PC-3 (cell line): ENCODE data around the gene C20orf96. TPM values are rescaled to one million over a fixed set of nuclear protein-coding genes. Genes with fewer than 3 reads are reported as not detected.

Experiments
- ATAC-seq: fragments of 200-7000 bp; cut with Tn5 transposase; 2 replicates; pipeline ENCODE4 v1.9.1; 2020; ENCODE audit warnings: mild to moderate bottlenecking, moderate library complexity
- BruUV-seq: library from RNA; stranded (reverse); fragments of 400-500 nt; replicated peaks from 2 replicates; lab custom pipeline; 2021; lab: Mats Ljungman, UMichigan
- CTCF ChIA-PET: fragments of 300-600 bp; sonication (Branson Sonifier 250); formaldehyde crosslinking; loops from one replicate; lab custom pipeline; 2022; ENCODE audit warnings: antibody characterized with exemption; lab: Charles Lee
- POLR2A ChIA-PET: fragments of 300-600 bp; sonication (Branson Sonifier 250); formaldehyde crosslinking; loops from one replicate; lab custom pipeline; 2022; ENCODE audit warnings: antibody characterized with exemption; ENCODE audit not compliant: unreplicated experiment; lab: Charles Lee
- DNase-seq: peaks from one replicate; pipeline ENCODE4 v3.0.0-alpha.2; 2015
- H2AFZ ChIP-seq: fragments of 300-600 bp; sonication (generic); 2 replicates; pipeline ENCODE4 v1.6.0; 2016; ENCODE audit warnings: antibody characterized with exemption, low read length
- H3F3A ChIP-seq: fragments of 300-600 bp; sonication (generic); one replicate; pipeline ENCODE4 v1.6.0; 2017; ENCODE audit warnings: antibody characterized with exemption, low read length, control low read depth, mild to moderate bottlenecking; ENCODE audit not compliant: unreplicated experiment
- H3K27ac ChIP-seq: fragments of 300-600 bp; sonication (generic); 2 replicates; pipeline ENCODE4 v1.5.1; 2016; ENCODE audit warnings: mild to moderate bottlenecking, low read length
- H3K27me3 ChIP-seq: fragments of 300-600 bp; sonication (generic); 2 replicates; pipeline ENCODE4 v1.6.1; 2016; ENCODE audit warnings: low read length, mixed read lengths
- H3K36me3 ChIP-seq: fragments of 300-600 bp; sonication (generic); 2 replicates; pipeline ENCODE4 v1.6.1; 2016; ENCODE audit warnings: low read depth, mixed run types, low read length, mixed read lengths
- H3K4me1 ChIP-seq: fragments of 300-600 bp; sonication (generic); 2 replicates; pipeline ENCODE4 v1.5.1; 2016; ENCODE audit warnings: low read length; ENCODE audit not compliant: insufficient read depth
- H3K4me2 ChIP-seq: fragments of 300-600 bp; sonication (generic); 2 replicates; pipeline ENCODE4 v1.6.0; 2016; ENCODE audit warnings: low read length
- H3K4me3 ChIP-seq: fragments of 300-600 bp; sonication (generic); 2 replicates; pipeline ENCODE4 v1.5.1; 2016; ENCODE audit warnings: mild to moderate bottlenecking, low read length, mixed read lengths
- H3K79me2 ChIP-seq: fragments of 300-600 bp; sonication (generic); 2 replicates; pipeline ENCODE4 v1.6.1; 2017; ENCODE audit warnings: low read length, mixed read lengths
- H3K9ac ChIP-seq: fragments of 300-600 bp; sonication (generic); 2 replicates; pipeline ENCODE4 v1.6.0; 2016; ENCODE audit warnings: mild to moderate bottlenecking, low read length
- H3K9me2 ChIP-seq: fragments of 300-600 bp; sonication (generic); replicated peaks from 2 replicates; pipeline ENCODE4 v1.6.1; 2016; ENCODE audit warnings: mixed run types, low read length, mixed read lengths
- H3K9me3 ChIP-seq: fragments of 300-600 bp; sonication (generic); 2 replicates; pipeline ENCODE4 v1.6.1; 2016; ENCODE audit warnings: low read length, mixed read lengths
- H4K20me1 ChIP-seq: fragments of 300-600 bp; sonication (generic); 2 replicates; pipeline ENCODE4 v1.6.1; 2016; ENCODE audit warnings: low read length, mixed read lengths
- CTCF ChIP-seq: fragments of 300-600 bp; sonication (generic); conservative IDR thresholded peaks from 2 replicates; pipeline ENCODE4 v1.5.1; 2017; ENCODE audit warnings: antibody characterized with exemption, low read depth, mild to moderate bottlenecking, low read length
- EZH2 ChIP-seq: fragments of 300-600 bp; sonication (generic); IDR thresholded peaks from one replicate; pipeline ENCODE4 v1.6.1; 2017; ENCODE audit warnings: antibody characterized with exemption, mild to moderate bottlenecking, low read length; ENCODE audit not compliant: unreplicated experiment
- EZH2phosphoT487 ChIP-seq: fragments of 300-600 bp; sonication (generic); IDR thresholded peaks from 2 replicates; pipeline ENCODE4 v1.6.1; 2018; ENCODE audit warnings: mild to moderate bottlenecking, antibody characterized with exemption, low read length, borderline replicate concordance
- intact Hi-C: fragments of 100-400 bp; cut with micrococcal nuclease; formaldehyde crosslinking; loops from 2 replicates; pipeline ENCODE4 v1.9.0; 2023
- total RNA-seq: library from RNA; depleted of rRNA; stranded (reverse); fragments of >200 nt; gene quantifications from 2 replicates; pipeline ENCODE4 v1.2.3, GENCODE V29; 2014

Gene C20orf96
- total RNA-seq, 1 experiment from 2014 or later: 3.4 TPM

- intact Hi-C loops: loop anchor here (1.0 to 5.0 kb wide), 2 partner anchors 27 to 87 kb away; partner anchors contain the start of gene ZCCHC3
- POLR2A ChIA-PET: interaction anchor here (0.5 to 0.7 kb wide), 5 partner anchors 14 to 60 kb away, joined by 3 to 4 read pairs (median 3); no protein-coding TSS in a partner anchor
These were observed 33.9 kb upstream of the C20orf96 start for GRCh38 chr20:324177-325044.

DNA sequence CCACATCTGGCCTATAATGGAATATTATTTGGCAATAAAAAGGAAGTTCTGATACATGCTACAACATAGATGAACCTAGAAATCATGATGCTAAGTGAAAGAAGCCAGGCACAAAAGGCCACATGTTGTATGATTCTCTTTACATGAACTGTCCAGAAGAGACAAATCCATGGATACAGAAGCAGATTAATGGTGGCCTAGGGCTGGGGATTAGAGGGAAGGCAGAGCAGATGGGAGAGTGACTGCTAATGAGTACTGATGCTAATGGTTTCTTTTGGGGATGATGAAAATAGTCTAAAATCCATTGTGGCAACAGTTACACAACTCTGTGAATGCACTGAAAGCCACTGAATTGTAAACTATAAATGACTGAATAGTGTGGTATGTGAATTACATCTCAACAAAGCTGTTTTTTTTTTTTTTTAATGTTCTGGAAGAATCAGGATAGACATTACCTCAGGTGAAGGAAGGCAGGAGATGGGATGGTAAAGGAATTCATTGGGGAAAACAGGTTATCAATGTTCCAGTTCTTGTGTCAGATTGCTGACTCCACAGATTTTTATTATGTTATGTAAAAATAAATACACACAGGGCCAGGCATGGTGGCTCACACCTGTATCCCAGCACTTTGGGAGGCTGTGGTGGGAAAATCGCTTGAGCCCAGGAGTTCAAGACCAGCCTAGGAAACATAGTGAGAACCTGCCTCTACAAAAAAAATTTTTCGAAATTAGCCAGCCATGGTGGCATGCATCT is 25.9 kb upstream of the C20orf96 start:
- no peaks in the 10 kb centered on the region for H3K9me3 ChIP-seq
- H3K9ac ChIP-seq: no peak overlapping the region
- H3K36me3 ChIP-seq: no peaks in the 10 kb centered on the region
- ATAC-seq: no peak
- H3K27me3 ChIP-seq: no peaks in the 10 kb centered on the region
- no peak for DNase-seq
- no peak overlapping the region for H3K4me2 ChIP-seq
- ChIA-PET CTCF (no interaction called here), POLR2A (no interaction called here)
- no peak overlapping the region for H2AFZ ChIP-seq
- peaks cover 13% of the 10 kb centered on the region for H3K4me1 ChIP-seq
- no TSS peak for BruUV-seq
- no peaks in the 10 kb centered on the region for H4K20me1 ChIP-seq
- TF ChIP-seq EZH2phosphoT487 (no peak), CTCF (no peak), EZH2 (no peak)
- H3K79me2 ChIP-seq: no peaks in the 10 kb centered on the region
- intact Hi-C loops: no loop called here
- no peaks in the 10 kb centered on the region for H3F3A ChIP-seq
- no peak overlapping the region for H3K4me3 ChIP-seq
- no peaks in the 10 kb centered on the region for H3K9me2 ChIP-seq
- H3K27ac ChIP-seq: no peak overlapping the region

More at GRCh38 chr20:324177-325044, 33.9 kb upstream of the C20orf96 start:
- TSS peak; percentile 99 for BruUV-seq
- Histone ChIP-seq H3K27me3 (no peaks in the 10 kb centered on the region), H3K36me3 (no peaks in the 10 kb centered on the region), H3K27ac (peak overlapping the region; percentile 71), H3F3A (no peaks in the 10 kb centered on the region), H3K4me1 (peaks cover 29% of the 10 kb centered on the region), H3K4me3 (peak overlapping the region; percentile 69), H3K9me3 (no peaks in the 10 kb centered on the region), H2AFZ (peak overlapping the region; percentile 73), H3K4me2 (peak overlapping the region; percentile 91), H3K79me2 (peaks cover 26% of the 10 kb centered on the region), H3K9ac (peak overlapping the region; percentile 17), H3K9me2 (no peaks in the 10 kb centered on the region), H4K20me1 (peaks cover 5% of the 10 kb centered on the region)
- ATAC-seq (peak; percentile 55), DNase-seq (peak; percentile 97)
- TF ChIP-seq EZH2phosphoT487 (peak; percentile 99), EZH2 (no peak), CTCF (0 out of 2 replicates have a peak, but pooled peaks have one; percentile 21)
- CTCF ChIA-PET: interaction anchor here (0.5 to 0.8 kb wide), 3 partner anchors 38 to 107 kb away, joined by 4 to 5 read pairs (median 5); no protein-coding TSS in a partner anchor
